ENCODE results near the gene LAMA1.

The LAMA1 gene

DNA sequence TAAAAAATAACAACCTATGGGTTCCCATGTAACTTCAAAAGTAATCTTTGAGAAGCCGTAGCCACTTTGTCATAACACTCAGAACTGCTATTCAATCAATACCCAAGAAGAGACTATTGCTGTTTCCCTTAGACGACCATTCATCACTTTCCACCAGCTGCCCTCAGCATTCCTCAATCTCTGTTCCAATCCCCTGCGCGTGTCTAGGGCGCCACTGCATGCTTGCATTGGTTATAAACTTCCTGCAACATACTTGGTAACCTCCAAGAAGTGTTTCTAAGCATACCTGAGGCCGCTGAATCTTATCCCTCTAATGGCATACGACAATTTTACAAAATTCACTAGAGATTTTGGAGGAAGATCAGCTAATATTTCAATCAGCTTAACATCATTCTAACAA lies 134.2 kb downstream of the LAMA1 start:
- no peak for DNase-seq

DNA sequence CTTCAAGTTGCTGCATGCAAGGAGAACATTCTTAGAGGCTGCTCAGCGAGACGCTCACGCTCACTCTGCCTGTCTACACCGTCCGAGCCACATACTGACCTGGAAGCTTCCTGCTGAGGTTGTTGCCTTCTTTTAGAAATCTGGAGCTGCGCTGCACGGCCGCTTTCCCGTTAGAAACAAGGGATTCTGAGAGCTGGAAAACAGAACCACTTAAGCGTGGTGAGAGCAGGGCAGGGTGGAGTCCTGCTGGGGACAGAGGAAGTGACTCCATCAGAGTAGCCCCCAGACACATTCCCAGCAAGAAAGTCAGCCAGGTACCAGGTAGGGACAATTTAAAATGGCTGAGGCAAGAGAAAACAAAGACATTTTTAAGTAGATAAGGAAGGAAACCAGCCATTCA lies 135.2 kb downstream of the LAMA1 start:
- DNase-seq = no peak

DNA sequence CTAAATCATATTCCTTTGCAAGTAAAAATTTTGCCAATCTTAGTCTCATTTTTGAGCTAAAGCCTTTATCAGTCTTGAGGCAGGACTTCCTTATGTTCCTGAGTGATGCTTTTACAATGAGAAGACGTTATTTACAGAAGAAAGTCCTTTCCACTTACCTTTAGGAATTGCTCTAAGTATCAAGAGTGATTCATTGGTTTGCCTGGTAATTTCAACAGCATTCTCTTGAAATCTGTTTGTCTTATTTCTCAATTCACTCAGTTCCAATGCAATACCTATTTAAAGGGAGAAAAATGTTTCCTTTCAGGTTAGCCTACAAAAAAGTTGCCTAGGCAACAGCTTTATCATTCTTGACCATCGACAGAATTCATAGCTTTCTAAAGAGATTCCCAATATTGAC lies 137.2 kb downstream of the LAMA1 start:
- DNase-seq = no peak

DNA sequence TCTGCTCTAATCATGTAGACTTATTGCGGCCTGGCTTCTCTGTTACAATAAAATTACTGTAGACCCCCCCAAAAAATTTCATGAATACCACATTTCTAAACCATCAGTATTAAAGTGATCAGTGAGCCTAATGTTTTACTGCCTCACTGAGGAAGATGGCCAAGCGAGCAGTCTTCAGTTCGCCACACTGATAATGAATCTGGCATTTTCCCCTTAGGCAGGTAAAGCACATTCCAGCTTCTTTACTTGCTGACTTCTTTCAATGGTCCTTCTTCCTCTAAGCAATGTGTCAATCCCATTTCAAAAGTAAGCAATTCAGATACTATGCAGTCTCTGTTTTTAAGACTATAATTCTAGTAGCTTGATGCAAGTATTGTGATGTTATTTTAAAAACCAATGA lies 137.6 kb downstream of the LAMA1 start:
- no peak for DNase-seq

DNA sequence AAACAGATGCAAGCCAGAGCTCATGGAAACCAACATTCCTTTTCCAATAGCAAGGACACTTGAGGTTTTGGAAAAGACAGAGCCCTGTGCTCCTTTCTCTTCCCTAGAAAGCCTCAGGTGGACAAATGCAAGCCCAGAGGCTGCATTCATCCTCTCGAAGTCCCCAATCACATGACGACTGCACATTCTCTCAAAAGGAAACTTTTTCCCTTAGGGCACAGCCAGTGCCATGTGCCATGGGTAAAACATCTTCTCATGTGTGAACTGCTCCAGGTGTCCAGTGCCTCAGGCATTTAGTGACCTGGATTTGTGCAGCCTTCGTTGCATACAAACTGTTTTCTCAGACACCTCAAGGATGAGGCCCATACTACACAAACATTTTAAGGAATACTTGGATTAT lies 140.7 kb downstream of the LAMA1 start:
- no peak for DNase-seq

DNA sequence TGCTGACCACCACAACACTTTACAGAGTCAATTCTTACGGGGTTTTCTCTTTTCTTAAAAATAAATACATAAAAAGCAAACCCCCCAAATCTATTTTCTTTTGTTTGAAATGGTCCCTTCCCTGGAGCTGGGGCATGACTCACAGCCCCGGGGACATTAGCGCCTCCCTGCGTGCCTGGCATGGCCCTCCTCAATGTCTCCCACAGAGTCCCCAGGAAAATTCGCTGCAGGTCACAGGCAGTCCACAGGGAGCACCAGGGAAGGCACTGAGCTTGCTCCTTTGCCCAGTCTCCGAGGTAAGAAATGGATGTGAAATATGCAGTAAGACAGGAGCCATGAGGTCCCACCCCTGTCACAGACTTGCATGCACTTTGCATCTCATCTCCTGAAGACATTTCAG lies 142.5 kb downstream of the LAMA1 start:
- DNase-seq = no peak

DNA sequence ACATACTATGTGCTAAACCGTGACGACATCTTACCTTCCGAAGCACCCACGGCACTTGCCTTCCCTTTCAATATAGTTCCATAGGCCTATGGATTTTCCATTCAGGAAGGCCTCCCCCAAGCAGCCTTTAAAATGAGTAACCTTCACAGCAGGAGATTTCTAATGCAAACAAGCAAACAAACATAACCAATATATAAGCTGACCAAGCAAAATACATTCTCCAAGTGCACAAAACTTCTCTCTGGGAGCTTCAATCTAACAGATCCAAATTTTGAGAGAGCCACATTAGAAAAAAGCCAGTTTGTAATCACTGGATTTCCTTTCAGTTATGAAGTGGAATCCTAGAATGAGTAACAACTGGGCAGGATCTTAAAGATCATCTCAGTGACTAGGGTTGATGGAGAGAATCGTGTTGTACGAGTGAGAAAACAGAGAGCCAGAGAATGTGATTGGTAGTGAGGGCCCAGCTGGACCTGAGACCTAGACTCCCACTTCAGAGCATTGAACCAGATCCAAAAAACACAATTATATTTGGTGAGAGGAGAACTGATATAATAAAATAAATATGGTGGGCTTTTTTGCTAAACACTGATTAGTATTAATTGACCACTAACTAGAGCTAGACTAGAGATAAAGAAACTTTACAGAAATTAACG lies 145.6 kb downstream of the LAMA1 start:
- DNase-seq = no peak

DNA sequence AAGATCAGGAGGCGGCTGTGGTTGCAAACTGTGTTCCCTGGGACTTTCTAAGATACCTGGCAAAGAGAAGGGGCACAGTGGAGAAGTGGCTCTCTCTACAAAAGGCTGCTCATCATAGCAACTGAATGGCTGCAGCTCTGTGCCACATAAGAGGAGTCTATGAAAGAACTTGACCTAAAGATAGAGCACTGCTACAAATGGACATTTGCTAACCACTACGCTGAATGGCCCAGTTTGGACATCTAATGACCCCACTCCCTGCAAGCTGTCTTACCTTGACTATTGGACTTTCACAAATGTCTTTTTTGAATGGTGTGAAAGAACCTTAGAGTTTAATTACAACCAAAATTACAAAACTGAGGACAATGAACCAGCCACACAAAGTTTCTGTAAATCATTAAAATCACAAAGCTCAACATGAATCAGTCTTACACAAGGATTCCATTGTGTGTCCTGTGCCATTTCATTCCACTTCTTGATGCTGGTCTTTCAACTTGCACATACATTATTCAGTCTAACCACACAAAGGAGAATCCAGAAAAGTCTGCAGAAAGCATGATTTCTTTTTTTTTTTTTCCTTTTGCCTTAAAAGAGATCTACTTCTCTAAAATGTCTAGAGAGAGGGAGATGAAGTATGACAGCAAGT lies 154.0 kb downstream of the LAMA1 start:
- no peak for DNase-seq

DNA sequence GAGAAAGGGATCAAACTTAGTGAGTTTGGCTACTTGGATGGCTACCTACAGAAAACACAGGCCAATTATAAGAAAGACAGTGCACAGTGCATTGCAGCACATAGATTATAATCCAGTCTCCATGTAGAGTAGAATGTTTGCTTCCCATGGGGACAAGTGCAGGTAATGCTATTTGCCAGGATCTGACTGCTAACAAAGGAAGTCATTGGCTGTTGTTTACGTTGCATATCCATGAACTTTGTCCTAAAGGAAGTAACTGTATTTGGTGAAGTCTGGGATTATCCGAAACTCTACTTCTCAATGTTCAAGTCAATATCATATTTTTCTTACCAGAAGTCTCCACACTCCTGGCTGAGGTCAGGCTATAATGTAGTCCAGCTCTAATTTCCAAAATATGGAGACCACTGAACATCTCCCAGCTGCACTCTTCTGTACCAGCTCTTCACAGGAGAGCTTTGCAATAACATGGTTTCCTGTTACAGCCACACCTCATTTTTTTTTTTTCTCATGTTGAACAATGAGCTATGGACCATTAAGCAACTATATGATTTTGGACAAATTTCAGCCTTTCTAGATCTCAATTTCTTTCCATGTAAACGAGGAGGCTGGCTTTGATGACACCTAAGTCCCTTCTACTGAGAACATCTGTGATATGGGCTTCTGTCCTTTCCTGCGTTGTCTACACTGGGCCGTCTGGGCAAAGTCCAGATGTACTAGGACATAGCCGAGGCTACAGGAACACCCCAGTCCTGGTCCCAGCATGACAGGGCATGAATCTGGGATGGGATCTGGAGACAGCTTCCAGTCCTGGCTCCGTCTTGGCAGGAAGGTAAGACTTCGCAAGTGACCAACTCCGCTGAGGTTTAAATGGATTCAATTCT lies 154.8 kb downstream of the LAMA1 start:
- no peak for DNase-seq

DNA sequence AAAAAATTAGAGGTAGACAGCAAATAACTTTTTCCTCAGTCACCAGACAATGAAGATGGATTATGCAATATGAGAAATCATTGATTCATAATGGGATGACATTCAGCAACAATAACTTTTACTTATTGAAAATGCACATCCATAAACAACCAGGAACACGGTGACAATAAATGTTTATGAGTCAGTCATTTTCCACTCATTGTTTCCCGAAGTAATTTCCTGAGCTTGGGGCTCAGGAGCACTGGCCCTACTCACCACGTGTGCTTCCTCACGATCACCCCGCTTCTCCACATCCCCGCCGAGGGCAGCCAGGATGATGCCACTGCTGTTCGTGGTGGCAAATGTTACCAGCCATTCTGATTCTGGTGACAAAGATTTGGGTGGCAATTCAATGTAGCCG lies 156.3 kb downstream of the LAMA1 start:
- no peak for DNase-seq

DNA sequence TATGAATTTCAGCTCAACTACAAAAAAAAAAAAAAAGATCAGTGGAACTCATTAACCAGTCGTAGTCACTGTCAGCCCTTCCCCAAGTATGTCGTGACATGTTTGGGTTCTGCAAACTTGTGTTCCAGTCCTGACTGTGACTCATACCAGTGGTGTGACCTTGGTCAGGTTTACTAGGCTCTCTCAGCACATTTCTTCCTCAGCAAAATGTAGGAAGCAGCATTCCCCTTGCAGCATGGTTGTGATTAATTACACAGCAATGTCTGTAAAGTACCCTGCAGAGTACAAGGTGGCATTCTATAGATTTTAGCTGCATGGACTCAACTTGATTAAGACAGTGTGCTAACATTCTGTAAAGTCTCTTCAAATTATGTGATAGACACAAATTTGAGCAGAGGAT lies 156.9 kb downstream of the LAMA1 start:
- DNase-seq = no peak

DNA sequence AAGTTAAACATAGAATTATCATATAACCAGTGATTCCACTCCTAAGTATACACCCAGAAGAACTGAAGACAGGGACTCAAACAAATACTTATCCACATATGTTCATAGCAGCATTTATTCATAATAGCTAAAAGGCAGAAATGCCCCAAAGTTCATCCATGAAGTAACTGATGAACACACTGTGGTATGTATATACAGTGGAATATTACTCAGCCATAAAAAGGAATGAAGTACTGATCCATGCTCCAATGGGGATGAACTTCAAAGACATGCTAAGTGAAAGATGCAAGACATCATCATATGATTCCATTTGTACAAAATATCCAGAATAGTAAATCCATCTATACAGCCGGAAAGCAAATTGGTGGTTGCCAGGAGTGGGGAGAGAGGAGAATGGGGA lies 157.5 kb downstream of the LAMA1 start:
- no peak for DNase-seq

DNA sequence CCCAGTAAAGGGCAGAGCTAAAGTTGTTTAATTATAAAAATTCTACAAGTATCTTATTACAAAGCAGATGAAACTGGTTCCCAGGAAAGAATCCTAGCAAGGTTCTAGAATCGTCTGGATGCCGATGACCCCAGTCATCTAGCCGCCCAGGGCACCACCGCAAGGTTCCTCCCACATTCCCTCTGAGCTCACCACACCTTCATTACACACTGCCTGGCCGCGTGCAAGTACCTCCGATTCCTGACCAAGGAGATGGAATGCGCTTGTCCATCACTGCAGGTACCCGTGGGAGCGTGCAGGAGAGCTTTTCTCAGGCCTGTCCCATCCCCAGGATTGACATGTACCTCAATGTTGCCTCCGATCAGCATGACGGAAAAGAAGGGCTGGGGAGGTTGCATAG lies 158.5 kb downstream of the LAMA1 start:
- no peak for DNase-seq

DNA sequence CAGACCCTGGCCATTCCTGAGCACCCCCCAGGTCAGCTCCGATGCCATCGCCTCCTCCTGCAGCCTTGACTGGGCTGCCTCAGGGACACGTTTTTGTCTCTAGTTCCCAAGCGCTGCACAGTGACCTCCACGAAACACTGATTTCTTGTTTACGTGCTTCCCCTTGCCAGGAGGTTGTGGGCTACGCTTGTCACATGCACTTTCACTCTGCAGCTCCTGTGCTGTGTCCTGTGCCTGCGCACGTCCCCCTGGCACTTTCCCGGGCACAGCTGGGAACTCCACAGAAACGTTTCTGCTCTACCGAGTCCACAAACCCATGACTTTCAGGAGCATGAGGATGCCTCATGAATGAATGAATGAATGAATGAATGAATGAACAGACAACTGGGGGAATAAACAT lies 160.6 kb downstream of the LAMA1 start:
- DNase-seq = no peak

DNA sequence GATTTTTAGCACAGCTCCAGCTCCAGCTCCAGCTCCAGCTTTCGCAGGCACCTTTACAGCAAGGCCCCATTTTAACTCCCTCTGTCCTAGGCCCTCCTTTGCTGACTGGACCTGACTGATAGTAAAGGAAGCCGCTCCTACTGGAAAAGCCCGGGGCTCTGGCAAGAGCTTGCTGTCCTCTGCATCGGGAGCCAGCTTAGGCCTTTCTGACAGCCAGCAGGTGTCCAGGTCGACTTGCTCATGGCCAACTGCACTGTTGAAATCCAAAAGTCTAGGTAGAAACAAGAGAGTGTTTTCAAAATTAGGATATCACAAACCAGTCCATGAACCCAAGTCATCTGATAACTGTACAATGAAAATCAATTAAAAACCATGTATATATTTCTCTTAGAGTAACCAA lies 161.1 kb downstream of the LAMA1 start:
- no peak for DNase-seq

DNA sequence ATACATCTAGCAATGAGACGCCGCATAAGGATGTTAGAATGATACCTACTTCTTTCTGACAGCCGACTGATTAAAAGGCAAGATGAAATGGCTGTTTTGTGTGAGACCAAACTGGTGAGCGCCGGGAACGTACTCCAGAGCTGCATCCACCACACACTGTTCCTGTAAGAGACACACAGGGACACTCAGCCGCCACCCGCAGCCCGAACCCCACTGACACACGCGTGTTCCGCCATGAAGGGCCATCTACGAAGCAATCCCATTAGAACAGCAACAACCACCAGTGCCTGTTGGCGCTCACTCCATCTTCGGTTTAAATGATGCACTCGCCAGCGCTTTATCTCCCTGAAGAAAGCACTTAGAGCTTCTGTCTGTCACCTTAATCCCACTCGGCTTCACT lies 162.3 kb downstream of the LAMA1 start:
- DNase-seq = no peak

DNA sequence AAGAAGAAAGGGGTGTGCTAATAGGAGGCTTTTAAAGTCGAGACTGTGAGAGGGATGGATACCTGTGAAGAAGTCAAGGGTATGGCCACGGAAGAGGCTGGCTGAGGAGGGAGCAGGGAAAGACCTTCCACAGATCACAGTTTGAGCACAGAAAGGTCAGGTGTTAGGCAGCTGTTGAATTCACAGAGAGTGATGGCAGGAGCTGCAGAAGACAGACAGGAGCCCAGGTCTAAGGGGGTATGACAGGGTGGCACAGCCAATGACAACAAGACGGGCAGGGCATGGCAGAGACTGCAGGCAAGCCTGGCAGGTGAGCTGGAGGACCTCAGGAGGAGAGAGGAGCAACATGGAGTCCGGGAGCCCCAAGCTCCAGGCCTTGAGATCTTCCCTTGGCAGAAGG lies 163.1 kb downstream of the LAMA1 start:
- DNase-seq = no peak

DNA sequence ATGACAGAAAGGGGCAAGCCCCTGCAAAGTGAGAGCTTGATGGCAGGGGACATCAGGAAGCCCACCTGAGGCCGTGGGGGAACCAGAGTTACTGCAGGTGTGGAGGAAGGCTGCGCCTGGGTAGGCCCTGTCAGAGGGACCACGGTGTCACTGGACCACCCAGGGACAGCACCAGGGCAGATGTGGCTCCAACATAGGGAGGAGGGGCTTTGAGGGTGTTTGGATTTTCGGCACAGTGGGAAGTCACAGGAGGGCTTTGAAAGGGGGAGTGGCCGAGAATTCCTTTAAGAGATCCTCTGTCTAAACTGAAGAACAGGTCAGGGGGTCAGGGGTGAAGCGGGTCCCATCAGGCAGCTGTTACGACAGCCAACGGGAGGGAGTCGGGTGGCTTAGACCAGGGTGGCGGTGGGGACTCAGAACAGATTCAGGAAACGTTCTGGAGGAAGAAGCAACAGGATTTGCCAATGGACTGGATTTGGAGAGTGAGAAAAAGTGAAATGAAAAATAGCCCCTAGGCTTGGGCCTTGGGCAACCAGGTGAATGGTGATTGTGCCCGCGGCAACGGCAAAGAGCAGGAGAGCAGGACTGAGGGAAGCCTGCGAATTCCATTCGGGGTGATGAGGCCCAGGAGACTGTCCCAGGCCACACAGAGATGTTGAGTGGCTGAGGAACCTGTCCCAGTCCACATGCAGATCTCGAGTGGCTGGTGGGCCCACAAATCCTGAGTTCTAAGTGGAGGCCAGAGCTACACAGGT lies 166.1 kb downstream of the LAMA1 start:
- DNase-seq = no peak

DNA sequence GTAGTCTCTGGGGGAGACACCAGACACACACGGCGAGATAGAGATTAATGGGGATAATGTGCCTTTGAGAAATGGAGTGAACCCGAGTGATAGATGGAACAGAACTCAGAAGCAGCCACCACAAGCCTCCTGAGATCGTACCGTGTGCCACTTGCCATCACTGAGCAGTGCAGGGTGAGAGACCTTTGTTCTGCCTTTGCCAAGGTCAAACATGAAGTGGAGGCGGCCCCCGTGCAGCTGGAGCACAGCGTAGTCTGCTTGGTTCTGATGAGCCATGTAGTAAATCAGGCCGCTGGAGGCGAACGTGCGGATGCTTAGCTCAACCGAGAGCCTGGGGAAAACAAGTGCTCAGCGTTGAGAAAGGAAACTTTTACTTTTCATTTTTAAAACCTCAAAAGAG lies 167.0 kb downstream of the LAMA1 start:
- no peak for DNase-seq

DNA sequence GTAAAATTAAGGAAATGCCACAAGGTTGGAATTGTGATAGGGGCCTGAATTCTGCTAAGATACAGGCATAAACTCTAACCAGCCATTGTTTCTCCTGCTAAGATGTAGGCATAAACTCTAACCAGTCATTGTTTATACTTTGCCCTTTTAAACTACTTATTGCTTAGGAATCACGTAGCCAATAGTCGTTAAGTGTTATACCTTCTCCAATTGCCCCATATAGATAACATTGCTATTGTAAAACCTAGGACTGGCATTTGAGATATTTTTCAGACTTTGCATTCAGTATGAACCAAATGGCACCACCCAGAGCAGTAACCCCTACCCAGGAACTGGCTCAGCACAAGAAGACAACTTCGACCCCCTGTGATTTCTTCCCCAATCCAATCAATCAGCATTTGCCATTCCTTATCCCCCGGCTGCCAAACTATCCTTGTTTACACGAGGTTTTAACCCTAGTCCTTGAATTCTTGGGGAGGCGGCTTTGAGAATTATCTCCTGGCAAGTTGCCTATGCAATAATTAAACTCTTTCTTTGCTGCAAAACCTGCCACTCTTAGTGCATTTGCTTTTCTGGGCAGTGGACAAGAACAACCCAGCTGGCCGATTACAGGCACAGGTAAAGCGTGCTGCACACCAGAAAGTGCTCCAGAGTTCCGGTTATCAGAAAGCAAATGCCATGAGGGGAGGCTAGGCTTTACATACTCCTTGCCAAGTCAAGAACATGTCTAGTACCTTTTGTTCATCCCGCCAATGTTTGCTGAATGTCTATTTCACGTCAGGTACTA lies 167.6 kb downstream of the LAMA1 start:
- DNase-seq = no peak

DNA sequence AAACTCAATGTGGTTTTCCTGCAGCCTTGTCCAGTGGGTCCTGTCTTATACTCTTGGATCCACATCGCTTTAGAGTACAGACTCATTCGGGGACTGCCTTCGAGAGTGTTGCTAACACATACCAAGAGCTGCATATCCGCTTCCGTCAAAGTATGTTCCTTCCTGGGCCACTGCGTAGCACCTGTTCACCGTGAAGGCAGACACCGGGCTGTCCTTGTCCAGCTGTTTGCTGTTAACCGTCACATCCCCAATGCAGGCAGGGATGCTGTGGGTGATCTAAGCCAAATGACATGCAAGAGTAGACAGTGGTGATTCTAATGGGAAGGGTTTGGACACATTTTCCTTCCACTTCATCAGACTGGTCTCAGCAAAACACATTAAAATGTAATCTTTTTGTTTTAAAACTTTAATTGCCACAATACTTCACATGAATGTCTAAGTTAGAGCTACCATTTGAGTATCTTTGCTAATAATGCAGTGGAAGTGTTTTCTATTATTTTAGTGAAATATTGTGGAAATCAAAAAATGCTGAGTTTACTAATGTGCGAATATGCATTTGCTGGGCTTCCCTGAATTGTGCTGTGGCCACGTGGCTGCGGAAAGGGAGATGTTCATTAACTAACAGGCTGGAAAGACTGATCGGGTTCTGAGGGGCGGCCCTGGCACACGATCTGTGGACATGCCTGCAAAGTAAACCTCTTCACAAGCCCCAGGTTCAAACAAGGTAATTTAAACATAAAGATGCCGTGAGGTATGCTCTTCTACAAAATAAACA lies 169.1 kb downstream of the LAMA1 start:
- DNase-seq = no peak
